GM23338 (cell line): Measurements from ENCODE around the gene MAST2. TPM values are rescaled to one million over a fixed set of nuclear protein-coding genes. Genes with fewer than 3 reads are reported as not detected.
A peak's percentile ranks its signal among the peaks of the same experiment; 100 is the strongest.

Experiments used
- ATAC-seq: fragments of 200-7000 bp; cut with Tn5 transposase; 3 replicates; pipeline ENCODE4 v1.9.1; 2020
- DNase-seq: peaks from one replicate; pipeline ENCODE4 v3.0.0-alpha.2; 2015; ENCODE audit warnings: low spot score
- H2AFZ ChIP-seq: fragments of 200-600 bp; sonication (generic); 2 replicates; pipeline ENCODE4 v1.8.0; 2016; ENCODE audit warnings: antibody characterized with exemption, mild to moderate bottlenecking, moderate library complexity
- H3F3A ChIP-seq: fragments of 200-600 bp; sonication (generic); replicated peaks from 2 replicates; pipeline ENCODE4 v1.8.0; 2017; ENCODE audit warnings: antibody characterized with exemption, mixed run types, low read depth
- H3K27ac ChIP-seq: fragments of 200-600 bp; sonication (generic); 2 replicates; pipeline ENCODE4 v1.6.1; 2016; ENCODE audit warnings: low read depth
- H3K27me3 ChIP-seq: fragments of 200-600 bp; sonication (generic); 2 replicates; pipeline ENCODE4 v1.8.0; 2016; ENCODE audit warnings: mild to moderate bottlenecking, mixed run types, moderate library complexity; ENCODE audit not compliant: insufficient read depth
- H3K36me3 ChIP-seq: fragments of 200-600 bp; sonication (generic); 2 replicates; pipeline ENCODE4 v1.8.0; 2016; ENCODE audit warnings: mild to moderate bottlenecking; ENCODE audit not compliant: insufficient read depth
- H3K4me1 ChIP-seq: fragments of 200-600 bp; sonication (generic); 2 replicates; pipeline ENCODE4 v1.8.0; 2016; ENCODE audit warnings: mild to moderate bottlenecking, moderate library complexity; ENCODE audit not compliant: insufficient read depth
- H3K4me2 ChIP-seq: fragments of 200-600 bp; sonication (generic); 2 replicates; pipeline ENCODE4 v1.7.1; 2017; ENCODE audit warnings: mixed run types
- H3K4me3 ChIP-seq: fragments of 200-600 bp; sonication (generic); 2 replicates; pipeline ENCODE4 v1.6.1; 2016; ENCODE audit warnings: mixed run types
- H3K79me2 ChIP-seq: fragments of 200-600 bp; sonication (generic); replicated peaks from 2 replicates; pipeline ENCODE4 v1.8.0; 2017; ENCODE audit warnings: mild to moderate bottlenecking; ENCODE audit not compliant: insufficient read depth
- H3K9me2 ChIP-seq: fragments of 200-600 bp; sonication (generic); 2 replicates; pipeline ENCODE4 v1.8.0; 2017; ENCODE audit not compliant: insufficient read depth
- H4K20me1 ChIP-seq: fragments of 200-600 bp; sonication (generic); replicated peaks from 2 replicates; pipeline ENCODE4 v1.8.0; 2017; ENCODE audit warnings: mild to moderate bottlenecking; ENCODE audit not compliant: insufficient read depth
- H3K27ac Mint-ChIP-seq: 2 replicates; pipeline ENCODE4 v1.8.0; 2020; ENCODE audit warnings: inconsistent platforms, mild to moderate bottlenecking, moderate library complexity, mixed read lengths
- H3K27me3 Mint-ChIP-seq: 3 replicates; pipeline ENCODE4 v1.8.0; 2022; ENCODE audit warnings: low read depth, mild to moderate bottlenecking, moderate library complexity, mixed read lengths, inconsistent platforms; ENCODE audit not compliant: insufficient read depth, poor library complexity
- H3K36me3 Mint-ChIP-seq: 3 replicates; pipeline ENCODE4 v1.8.0; 2021; ENCODE audit warnings: low read depth, mild to moderate bottlenecking, inconsistent platforms, moderate library complexity, mixed read lengths
- H3K4me1 Mint-ChIP-seq: 3 replicates; pipeline ENCODE4 v1.8.0; 2020; ENCODE audit warnings: mild to moderate bottlenecking, inconsistent platforms, mixed read lengths
- H3K4me3 Mint-ChIP-seq: 3 replicates; pipeline ENCODE4 v1.8.0; 2021; ENCODE audit warnings: moderate library complexity, mild to moderate bottlenecking, inconsistent platforms, mixed read lengths
- H3K9me3 Mint-ChIP-seq: 3 replicates; pipeline ENCODE4 v1.8.0; 2020; ENCODE audit warnings: moderate library complexity, mild to moderate bottlenecking, inconsistent platforms, mixed read lengths
- CREB1 ChIP-seq: fragments of 250-450 bp; sonication (Bioruptor Pico); IDR thresholded peaks from 2 replicates; pipeline ENCODE4 v1.5.0; 2020; ENCODE audit warnings: low read depth, mild to moderate bottlenecking, moderate library complexity
- CTCF ChIP-seq, 2 experiments: fragments of 200-600 bp in 1 of 2; sonication (generic) in 1 of 2; conservative IDR thresholded peaks; 2 replicates each; pipeline versions ENCODE4 v1.5.1 to v1.6.1; 2016 to 2017; ENCODE audit warnings: antibody characterized with exemption in 2 of 2, low read depth in 2 of 2, mild to moderate bottlenecking in 2 of 2, moderate library complexity in 1 of 2
- EZH2 ChIP-seq: fragments of 200-600 bp; sonication (generic); IDR thresholded peaks from one replicate; pipeline ENCODE4 v1.8.0; 2017; ENCODE audit warnings: antibody characterized with exemption, mild to moderate bottlenecking, low read depth; ENCODE audit not compliant: unreplicated experiment
- EZH2phosphoT487 ChIP-seq: fragments of 200-600 bp; sonication (generic); IDR thresholded peaks from one replicate; pipeline ENCODE4 v1.8.1; 2018; ENCODE audit warnings: antibody characterized with exemption; ENCODE audit not compliant: unreplicated experiment
- JUNB ChIP-seq: IDR thresholded peaks from one replicate; pipeline ENCODE4 v1.6.1; 2016; ENCODE audit warnings: antibody characterized with exemption; ENCODE audit not compliant: unreplicated experiment
- NANOG ChIP-seq: IDR thresholded peaks from 2 replicates; pipeline ENCODE4 v1.6.1; 2016; ENCODE audit warnings: antibody characterized with exemption, borderline replicate concordance
- POLR2AphosphoS5 ChIP-seq: IDR thresholded peaks from 2 replicates; pipeline ENCODE4 v1.6.1; 2016; ENCODE audit warnings: antibody characterized with exemption, low read depth
- STAT1 ChIP-seq: IDR thresholded peaks from one replicate; pipeline ENCODE4 v1.6.1; 2016; ENCODE audit warnings: antibody characterized with exemption; ENCODE audit not compliant: unreplicated experiment
- ZNF114 ChIP-seq: fragments of 250-450 bp; sonication (Bioruptor Pico); IDR thresholded peaks from 2 replicates; pipeline ENCODE4 v1.5.0; 2020; ENCODE audit warnings: mild to moderate bottlenecking, moderate library complexity
- ZNF331 ChIP-seq: fragments of 250-450 bp; sonication (Bioruptor Pico); IDR thresholded peaks from 2 replicates; pipeline ENCODE4 v1.5.0; 2020; ENCODE audit warnings: low read depth, mild to moderate bottlenecking, moderate library complexity
- polyA plus RNA-seq: library from polyadenylated mRNA; unstranded; fragments of >200 nt; fragmentation: Nextera tagmentation; extraction: Ambion mirVana; gene quantifications from 2 replicates; pipeline ENCODE4 v1.2.1, GENCODE V29; 2016
- total RNA-seq: library from RNA; depleted of rRNA; stranded (reverse); fragments of >200 nt; shearing (Covaris generic); gene quantifications from 2 replicates; pipeline ENCODE4 v1.2.3, GENCODE V29; 2014
- TF ChIP-seq, protein P1 (sequence below): IDR thresholded peaks from 2 replicates; pipeline ENCODE4 v1.6.1; 2016; ENCODE audit warnings: antibody characterized with exemption
- TF ChIP-seq, protein P2 (sequence below): fragments of 250-450 bp; sonication (Bioruptor Pico); IDR thresholded peaks from 2 replicates; pipeline ENCODE4 v1.5.0; 2020; ENCODE audit warnings: mild to moderate bottlenecking, moderate library complexity

The MAST2 gene
- total and polyA plus RNA-seq, 2 experiments from 2014 or later: 11.5 to 57.7 TPM

- no peaks in the 10 kb centered on the region for H3F3A ChIP-seq
- H3K4me1 ChIP-seq: no peaks in the 10 kb centered on the region
- H3K27me3 ChIP-seq: no peaks in the 10 kb centered on the region
- H2AFZ ChIP-seq: no peak overlapping the region
- no peak overlapping the region for H3K4me3 Mint-ChIP-seq
- H3K4me1 Mint-ChIP-seq: no peaks in the 10 kb centered on the region
- H3K9me2 ChIP-seq: no peaks in the 10 kb centered on the region
- H3K27me3 Mint-ChIP-seq: peaks cover 1% of the 10 kb centered on the region
- peaks cover 10% of the 10 kb centered on the region; the same call in 1 of the 3 replicates for H3K36me3 Mint-ChIP-seq
- no peak overlapping the region for H3K27ac ChIP-seq
- H3K9me3 Mint-ChIP-seq: peaks cover 5% of the 10 kb centered on the region; the same call in 2 of the 3 replicates
- H3K4me2 ChIP-seq: no peak overlapping the region
- H3K36me3 ChIP-seq: no peaks in the 10 kb centered on the region
- no peak for TF ChIP-seq ZNF114 (CRISPR knock-in tag)
- TF ChIP-seq, protein P1, sequence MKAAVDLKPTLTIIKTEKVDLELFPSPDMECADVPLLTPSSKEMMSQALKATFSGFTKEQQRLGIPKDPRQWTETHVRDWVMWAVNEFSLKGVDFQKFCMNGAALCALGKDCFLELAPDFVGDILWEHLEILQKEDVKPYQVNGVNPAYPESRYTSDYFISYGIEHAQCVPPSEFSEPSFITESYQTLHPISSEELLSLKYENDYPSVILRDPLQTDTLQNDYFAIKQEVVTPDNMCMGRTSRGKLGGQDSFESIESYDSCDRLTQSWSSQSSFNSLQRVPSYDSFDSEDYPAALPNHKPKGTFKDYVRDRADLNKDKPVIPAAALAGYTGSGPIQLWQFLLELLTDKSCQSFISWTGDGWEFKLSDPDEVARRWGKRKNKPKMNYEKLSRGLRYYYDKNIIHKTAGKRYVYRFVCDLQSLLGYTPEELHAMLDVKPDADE: no peak
- H3K79me2 ChIP-seq: peaks cover 21% of the 10 kb centered on the region
- DNase-seq (no peak), ATAC-seq (no peak)
- H3K27ac Mint-ChIP-seq: no peak overlapping the region
- H3K4me3 ChIP-seq: no peak overlapping the region
- no peaks in the 10 kb centered on the region for H4K20me1 ChIP-seq
These were observed 185.8 kb downstream of the MAST2 start for GRCh38 chr1:45989249-45989648.

- Histone ChIP-seq H4K20me1 (peaks cover 2% of the 10 kb centered on the region; the same call in 1 of the 2 replicates), H3K4me1 (no peaks in the 10 kb centered on the region), H2AFZ (no peak overlapping the region), H3K27ac (no peak overlapping the region), H3K36me3 (peaks cover 7% of the 10 kb centered on the region; the same call in 1 of the 2 replicates), H3K79me2 (0 out of 2 replicates have a peak, but pooled peaks cover 20% of the 10 kb centered on the region), H3K4me2 (no peak overlapping the region), H3K4me3 (no peak overlapping the region), H3K9me2 (no peaks in the 10 kb centered on the region), H3F3A (no peaks in the 10 kb centered on the region), H3K27me3 (no peaks in the 10 kb centered on the region)
- Mint-ChIP-seq H3K27ac (no peak overlapping the region), H3K4me1 (no peaks in the 10 kb centered on the region; the same call in 2 of the 3 replicates), H3K27me3 (no peaks in the 10 kb centered on the region), H3K36me3 (peaks cover 10% of the 10 kb centered on the region; the same call in 1 of the 3 replicates), H3K4me3 (no peak overlapping the region), H3K9me3 (peaks cover 5% of the 10 kb centered on the region; the same call in 2 of the 3 replicates)
- ATAC-seq (peak; percentile 61), DNase-seq (peak; percentile 46)
- TF ChIP-seq EZH2: no peak
- TF ChIP-seq CREB1: no peak
- TF ChIP-seq, protein P1: no peak
- TF ChIP-seq ZNF114 (CRISPR knock-in tag): no peak
- TF ChIP-seq CTCF (conservative IDR thresholded peaks at IDR 0.05; ENCODE audit: low read depth in 2 of 2): no peak
- TF ChIP-seq ZNF331: no peak
- no peak for TF ChIP-seq EZH2phosphoT487
- TF ChIP-seq, protein P2, sequence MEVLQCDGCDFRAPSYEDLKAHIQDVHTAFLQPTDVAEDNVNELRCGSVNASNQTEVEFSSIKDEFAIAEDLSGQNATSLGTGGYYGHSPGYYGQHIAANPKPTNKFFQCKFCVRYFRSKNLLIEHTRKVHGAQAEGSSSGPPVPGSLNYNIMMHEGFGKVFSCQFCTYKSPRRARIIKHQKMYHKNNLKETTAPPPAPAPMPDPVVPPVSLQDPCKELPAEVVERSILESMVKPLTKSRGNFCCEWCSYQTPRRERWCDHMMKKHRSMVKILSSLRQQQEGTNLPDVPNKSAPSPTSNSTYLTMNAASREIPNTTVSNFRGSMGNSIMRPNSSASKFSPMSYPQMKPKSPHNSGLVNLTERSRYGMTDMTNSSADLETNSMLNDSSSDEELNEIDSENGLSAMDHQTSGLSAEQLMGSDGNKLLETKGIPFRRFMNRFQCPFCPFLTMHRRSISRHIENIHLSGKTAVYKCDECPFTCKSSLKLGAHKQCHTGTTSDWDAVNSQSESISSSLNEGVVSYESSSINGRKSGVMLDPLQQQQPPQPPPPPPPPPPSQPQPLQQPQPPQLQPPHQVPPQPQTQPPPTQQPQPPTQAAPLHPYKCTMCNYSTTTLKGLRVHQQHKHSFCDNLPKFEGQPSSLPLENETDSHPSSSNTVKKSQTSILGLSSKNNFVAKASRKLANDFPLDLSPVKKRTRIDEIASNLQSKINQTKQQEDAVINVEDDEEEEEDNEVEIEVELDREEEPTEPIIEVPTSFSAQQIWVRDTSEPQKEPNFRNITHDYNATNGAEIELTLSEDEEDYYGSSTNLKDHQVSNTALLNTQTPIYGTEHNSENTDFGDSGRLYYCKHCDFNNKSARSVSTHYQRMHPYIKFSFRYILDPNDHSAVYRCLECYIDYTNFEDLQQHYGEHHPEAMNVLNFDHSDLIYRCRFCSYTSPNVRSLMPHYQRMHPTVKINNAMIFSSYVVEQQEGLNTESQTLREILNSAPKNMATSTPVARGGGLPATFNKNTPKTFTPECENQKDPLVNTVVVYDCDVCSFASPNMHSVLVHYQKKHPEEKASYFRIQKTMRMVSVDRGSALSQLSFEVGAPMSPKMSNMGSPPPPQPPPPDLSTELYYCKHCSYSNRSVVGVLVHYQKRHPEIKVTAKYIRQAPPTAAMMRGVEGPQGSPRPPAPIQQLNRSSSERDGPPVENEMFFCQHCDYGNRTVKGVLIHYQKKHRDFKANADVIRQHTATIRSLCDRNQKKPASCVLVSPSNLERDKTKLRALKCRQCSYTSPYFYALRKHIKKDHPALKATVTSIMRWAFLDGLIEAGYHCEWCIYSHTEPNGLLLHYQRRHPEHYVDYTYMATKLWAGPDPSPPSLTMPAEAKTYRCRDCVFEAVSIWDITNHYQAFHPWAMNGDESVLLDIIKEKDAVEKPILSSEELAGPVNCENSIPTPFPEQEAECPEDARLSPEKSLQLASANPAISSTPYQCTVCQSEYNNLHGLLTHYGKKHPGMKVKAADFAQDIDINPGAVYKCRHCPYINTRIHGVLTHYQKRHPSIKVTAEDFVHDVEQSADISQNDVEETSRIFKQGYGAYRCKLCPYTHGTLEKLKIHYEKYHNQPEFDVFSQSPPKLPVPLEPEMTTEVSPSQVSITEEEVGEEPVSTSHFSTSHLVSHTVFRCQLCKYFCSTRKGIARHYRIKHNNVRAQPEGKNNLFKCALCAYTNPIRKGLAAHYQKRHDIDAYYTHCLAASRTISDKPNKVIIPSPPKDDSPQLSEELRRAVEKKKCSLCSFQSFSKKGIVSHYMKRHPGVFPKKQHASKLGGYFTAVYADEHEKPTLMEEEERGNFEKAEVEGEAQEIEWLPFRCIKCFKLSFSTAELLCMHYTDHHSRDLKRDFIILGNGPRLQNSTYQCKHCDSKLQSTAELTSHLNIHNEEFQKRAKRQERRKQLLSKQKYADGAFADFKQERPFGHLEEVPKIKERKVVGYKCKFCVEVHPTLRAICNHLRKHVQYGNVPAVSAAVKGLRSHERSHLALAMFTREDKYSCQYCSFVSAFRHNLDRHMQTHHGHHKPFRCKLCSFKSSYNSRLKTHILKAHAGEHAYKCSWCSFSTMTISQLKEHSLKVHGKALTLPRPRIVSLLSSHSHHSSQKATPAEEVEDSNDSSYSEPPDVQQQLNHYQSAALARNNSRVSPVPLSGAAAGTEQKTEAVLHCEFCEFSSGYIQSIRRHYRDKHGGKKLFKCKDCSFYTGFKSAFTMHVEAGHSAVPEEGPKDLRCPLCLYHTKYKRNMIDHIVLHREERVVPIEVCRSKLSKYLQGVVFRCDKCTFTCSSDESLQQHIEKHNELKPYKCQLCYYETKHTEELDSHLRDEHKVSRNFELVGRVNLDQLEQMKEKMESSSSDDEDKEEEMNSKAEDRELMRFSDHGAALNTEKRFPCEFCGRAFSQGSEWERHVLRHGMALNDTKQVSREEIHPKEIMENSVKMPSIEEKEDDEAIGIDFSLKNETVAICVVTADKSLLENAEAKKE (CRISPR knock-in tag): no peak
- TF ChIP-seq STAT1: no peak
- TF ChIP-seq JUNB: no peak
- no peak for TF ChIP-seq POLR2AphosphoS5
- no peak for TF ChIP-seq NANOG
These were observed 191.0 kb downstream of the MAST2 start for GRCh38 chr1:45994423-45994822.
